Ascending aorta (tissue), 2 donors: ENCODE data around the gene STK4. TPM values are rescaled to one million over a fixed set of nuclear protein-coding genes. Genes with fewer than 3 reads are reported as not detected.

Experiments
- DNase-seq, 2 donors: peaks; one replicate each; pipeline ENCODE4 v3.0.0-alpha.2; 2019; ENCODE audit warnings: low spot score in 2 of 2
- H3K27ac ChIP-seq, 2 donors: fragments of 200-600 bp; sonication (generic); one replicate each; pipeline ENCODE4 v1.5.1; 2016 to 2017; ENCODE audit warnings: mild to moderate bottlenecking in 1 of 2
- H3K27me3 ChIP-seq: fragments of 200-600 bp; sonication (generic); one replicate; pipeline ENCODE4 v1.5.1; 2017
- H3K36me3 ChIP-seq, 2 donors: fragments of 200-600 bp; sonication (generic); one replicate each; pipeline ENCODE4 v1.5.1; 2016
- H3K4me1 ChIP-seq, 2 donors: fragments of 200-600 bp; sonication (generic); one replicate each; pipeline ENCODE4 v1.5.1; 2016 to 2017; ENCODE audit warnings: mild to moderate bottlenecking in 1 of 2
- H3K4me3 ChIP-seq, 2 donors: fragments of 200-600 bp; sonication (generic); one replicate each; pipeline ENCODE4 v1.5.1; 2016 to 2017; ENCODE audit warnings: mild to moderate bottlenecking in 1 of 2
- H3K9me3 ChIP-seq, 2 donors: fragments of 200-600 bp; sonication (generic); one replicate each; pipeline ENCODE4 v1.5.1; 2016
- CTCF ChIP-seq, 3 experiments: fragments of 200-600 bp in 2 of 3; fragments of 450-650 bp in 1 of 3; sonication (generic) in 2 of 3; IDR thresholded peaks; one replicate each; pipeline ENCODE4 v1.5.1; 2016 to 2019; ENCODE audit warnings: antibody characterized with exemption in 3 of 3, mild to moderate bottlenecking in 1 of 3, moderate library complexity in 1 of 3
- intact Hi-C: fragments of 100-400 bp; cut with DNase I; formaldehyde crosslinking; loops from one replicate; pipeline ENCODE4 v1.15.1; 2023
- total RNA-seq: library from RNA; depleted of rRNA; stranded (reverse); fragments of >200 nt; gene quantifications from one replicate; pipeline ENCODE4 v1.1.0, GENCODE V29; 2016

STK4 gene
- total RNA-seq, 1 donor from 2014 or later = 20.6 TPM

GRCh38 chr20:45111285-45111684, 145.0 kb downstream of the STK4 start:
- Histone ChIP-seq H3K27me3 (no peaks in the 10 kb centered on the region), H3K4me1 (no peaks in the 10 kb centered on the region), H3K36me3 (no peaks in the 10 kb centered on the region), H3K9me3 (no peaks in the 10 kb centered on the region), H3K4me3 (no peak overlapping the region), H3K27ac (no peak overlapping the region)
- intact Hi-C loops = no loop called here
- TF ChIP-seq CTCF (IDR thresholded peaks at IDR 0.05) = no peak
- no peak for DNase-seq

GRCh38 chr20:45111799-45112471, 145.6 kb downstream of the STK4 start:
- Histone ChIP-seq H3K4me1 (no peaks in the 10 kb centered on the region), H3K9me3 (no peaks in the 10 kb centered on the region), H3K27ac (no peak overlapping the region), H3K27me3 (no peaks in the 10 kb centered on the region), H3K4me3 (no peak overlapping the region), H3K36me3 (no peaks in the 10 kb centered on the region)
- peak in 1 of 3 experiments; percentile 40 for TF ChIP-seq CTCF (IDR thresholded peaks at IDR 0.05)
- no peak for DNase-seq
- intact Hi-C loops = no loop called here

- Histone ChIP-seq H3K4me1 (no peaks in the 10 kb centered on the region), H3K27ac (no peak overlapping the region), H3K36me3 (no peaks in the 10 kb centered on the region), H3K4me3 (no peak overlapping the region), H3K9me3 (no peaks in the 10 kb centered on the region), H3K27me3 (no peaks in the 10 kb centered on the region)
- intact Hi-C loops = no loop called here
- no peak for DNase-seq
- TF ChIP-seq CTCF (IDR thresholded peaks at IDR 0.05) = no peak
Observed at GRCh38 chr20:45112754-45113153, 146.4 kb downstream of the STK4 start.

- no peak overlapping the region for H3K27ac ChIP-seq
- DNase-seq = no peak
- no peaks in the 10 kb centered on the region for H3K4me1 ChIP-seq
- no peak overlapping the region for H3K4me3 ChIP-seq
- no peaks in the 10 kb centered on the region for H3K9me3 ChIP-seq
- H3K27me3 ChIP-seq = no peaks in the 10 kb centered on the region
- no peaks in the 10 kb centered on the region for H3K36me3 ChIP-seq
- intact Hi-C loops = no loop called here
- TF ChIP-seq CTCF (IDR thresholded peaks at IDR 0.05) = no peak
Observed at GRCh38 chr20:45113865-45114264, 147.6 kb downstream of the STK4 start.

GRCh38 chr20:45114465-45115385, 148.4 kb downstream of the STK4 start, which contains the start of gene WFDC5:
Gene WFDC5 (minus strand): TSS chr20:45115174. CDS start chr20:45115083, 91 bp downstream.
- intact Hi-C loops = no loop called here
- Histone ChIP-seq H3K4me3 (no peak within 1 kb of the TSS), H3K36me3 (no peaks in the 10 kb centered on the region), H3K27me3 (no peaks in the 10 kb centered on the region), H3K9me3 (no peaks in the 10 kb centered on the region), H3K27ac (no peak within 1 kb of the TSS), H3K4me1 (no peaks in the 10 kb centered on the region)
- TF ChIP-seq CTCF (IDR thresholded peaks at IDR 0.05) = no peak
- no peak for DNase-seq
